ENCODE measurements around the gene IL16. TPM values are rescaled to one million over a fixed set of nuclear protein-coding genes. Genes with fewer than 3 reads are reported as not detected.

Gene IL16
- total RNA-seq, 1 experiment from 2014 or later = 0.81 TPM

DNA sequence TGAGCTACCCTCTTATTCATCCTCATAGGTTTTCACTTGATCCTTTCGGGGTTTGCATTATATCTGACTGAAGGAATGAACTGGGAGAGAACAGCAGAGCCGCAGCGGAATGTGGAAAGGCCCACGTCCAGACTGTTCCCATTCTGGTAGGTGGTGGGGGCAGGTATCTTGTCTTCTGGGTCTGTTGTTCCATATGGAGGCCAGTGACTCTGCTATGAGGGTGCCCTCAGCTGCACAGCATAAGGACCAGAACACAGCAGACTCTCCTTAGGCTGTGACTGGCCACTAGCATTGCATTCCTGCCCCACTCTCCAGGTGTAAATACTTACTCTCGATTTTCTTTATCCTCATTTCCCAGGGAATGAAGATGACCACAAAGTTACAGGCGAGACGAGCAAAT lies 165.2 kb downstream of the IL16 start:
- ChIA-PET POLR2A (no interaction called here), CTCF (no interaction called here), RAD21 (ENCODE audit: low non-redundant PET in 1 of 2, low total read pairs in 2 of 2, uncharacterized antibody in 2 of 2, unreplicated experiment in 2 of 2) (no interaction called here)
- no peak overlapping the region for H3K9ac ChIP-seq (ENCODE audit: low read length)
- H3K9me2 ChIP-seq (ENCODE audit: insufficient read depth) = no peaks in the 10 kb centered on the region
- DNase-seq (ENCODE audit: low read depth, low spot score) = no peak
- H3K9me3 ChIP-seq (ENCODE audit: control insufficient read depth in 1 of 2, insufficient read depth in 1 of 2, low read depth in 1 of 2, low read length in 2 of 2) = no peaks in the 10 kb centered on the region
- no peak overlapping the region for H2AFZ ChIP-seq (ENCODE audit: low read depth, low read length, poor library complexity, severe bottlenecking)
- H4K20me1 ChIP-seq (ENCODE audit: insufficient read depth) = no peaks in the 10 kb centered on the region
- no peaks in the 10 kb centered on the region for H3K27me3 ChIP-seq (ENCODE audit: insufficient read depth, low read length)
- no TSS peak for BruUV-seq (replicated peaks)
- H3K79me2 ChIP-seq (ENCODE audit: insufficient read depth, low read length) = no peaks in the 10 kb centered on the region
- ATAC-seq = no peak
- TF ChIP-seq TCF7L2 (IDR thresholded peaks at IDR 0.05; ENCODE audit: borderline replicate concordance, extremely low read depth, insufficient read depth, insufficient read length) (no peak), SRF (IDR thresholded peaks at IDR 0.05; ENCODE audit: low read depth) (no peak), CTCF (IDR thresholded peaks at IDR 0.05 in 2 of 3, conservative IDR thresholded peaks at IDR 0.05 in 1 of 3; ENCODE audit: borderline replicate concordance in 1 of 3, insufficient read depth in 1 of 3, low read depth in 2 of 3, low read length in 2 of 3) (no peak), ELF1 (IDR thresholded peaks at IDR 0.05; ENCODE audit: borderline replicate concordance, low read depth) (no peak), SP1 (IDR thresholded peaks at IDR 0.05; ENCODE audit: low read depth) (no peak), CEBPB (IDR thresholded peaks at IDR 0.05; ENCODE audit: low read depth) (no peak), ZBTB33 (IDR thresholded peaks at IDR 0.05; ENCODE audit: extremely low read depth, insufficient replicate concordance, low read length) (no peak), SIN3A (IDR thresholded peaks at IDR 0.05; ENCODE audit: low read depth) (no peak)
- TF ChIP-seq, protein P1, sequence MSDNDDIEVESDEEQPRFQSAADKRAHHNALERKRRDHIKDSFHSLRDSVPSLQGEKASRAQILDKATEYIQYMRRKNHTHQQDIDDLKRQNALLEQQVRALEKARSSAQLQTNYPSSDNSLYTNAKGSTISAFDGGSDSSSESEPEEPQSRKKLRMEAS (IDR thresholded peaks at IDR 0.05) = no peak
- TF ChIP-seq, protein P2, sequence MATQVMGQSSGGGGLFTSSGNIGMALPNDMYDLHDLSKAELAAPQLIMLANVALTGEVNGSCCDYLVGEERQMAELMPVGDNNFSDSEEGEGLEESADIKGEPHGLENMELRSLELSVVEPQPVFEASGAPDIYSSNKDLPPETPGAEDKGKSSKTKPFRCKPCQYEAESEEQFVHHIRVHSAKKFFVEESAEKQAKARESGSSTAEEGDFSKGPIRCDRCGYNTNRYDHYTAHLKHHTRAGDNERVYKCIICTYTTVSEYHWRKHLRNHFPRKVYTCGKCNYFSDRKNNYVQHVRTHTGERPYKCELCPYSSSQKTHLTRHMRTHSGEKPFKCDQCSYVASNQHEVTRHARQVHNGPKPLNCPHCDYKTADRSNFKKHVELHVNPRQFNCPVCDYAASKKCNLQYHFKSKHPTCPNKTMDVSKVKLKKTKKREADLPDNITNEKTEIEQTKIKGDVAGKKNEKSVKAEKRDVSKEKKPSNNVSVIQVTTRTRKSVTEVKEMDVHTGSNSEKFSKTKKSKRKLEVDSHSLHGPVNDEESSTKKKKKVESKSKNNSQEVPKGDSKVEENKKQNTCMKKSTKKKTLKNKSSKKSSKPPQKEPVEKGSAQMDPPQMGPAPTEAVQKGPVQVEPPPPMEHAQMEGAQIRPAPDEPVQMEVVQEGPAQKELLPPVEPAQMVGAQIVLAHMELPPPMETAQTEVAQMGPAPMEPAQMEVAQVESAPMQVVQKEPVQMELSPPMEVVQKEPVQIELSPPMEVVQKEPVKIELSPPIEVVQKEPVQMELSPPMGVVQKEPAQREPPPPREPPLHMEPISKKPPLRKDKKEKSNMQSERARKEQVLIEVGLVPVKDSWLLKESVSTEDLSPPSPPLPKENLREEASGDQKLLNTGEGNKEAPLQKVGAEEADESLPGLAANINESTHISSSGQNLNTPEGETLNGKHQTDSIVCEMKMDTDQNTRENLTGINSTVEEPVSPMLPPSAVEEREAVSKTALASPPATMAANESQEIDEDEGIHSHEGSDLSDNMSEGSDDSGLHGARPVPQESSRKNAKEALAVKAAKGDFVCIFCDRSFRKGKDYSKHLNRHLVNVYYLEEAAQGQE (IDR thresholded peaks at IDR 0.05; ENCODE audit: low read depth) = no peak
- no peaks in the 10 kb centered on the region for H3K4me1 ChIP-seq (ENCODE audit: control insufficient read depth in 1 of 2, insufficient read depth in 2 of 2, low read length in 2 of 2)
- H3K4me2 ChIP-seq (ENCODE audit: low read length) = no peak overlapping the region
- H3K36me3 ChIP-seq (ENCODE audit: control insufficient read depth in 1 of 2, insufficient read depth in 2 of 2, low read length in 2 of 2) = no peaks in the 10 kb centered on the region
- intact Hi-C loops (cut with micrococcal nuclease) = no loop called here
- no peak overlapping the region for H3K27ac ChIP-seq (ENCODE audit: low read depth, low read length)
- H3K4me3 ChIP-seq (replicated peaks in 1 of 2; ENCODE audit: low read depth in 1 of 2, low read length in 2 of 2) = no peak overlapping the region

All from HCT116 (cell line).